GM19372 (cell line): ENCODE data around the gene PEF1.

Experiments
- ATAC-seq: cut with Tn5 transposase; IDR thresholded peaks from one replicate; pipeline ENCODE4 v1.9.1; 2021; ENCODE audit warnings: mild to moderate bottlenecking, low read depth, moderate library complexity; ENCODE audit not compliant: unreplicated experiment

Gene PEF1, protein sequence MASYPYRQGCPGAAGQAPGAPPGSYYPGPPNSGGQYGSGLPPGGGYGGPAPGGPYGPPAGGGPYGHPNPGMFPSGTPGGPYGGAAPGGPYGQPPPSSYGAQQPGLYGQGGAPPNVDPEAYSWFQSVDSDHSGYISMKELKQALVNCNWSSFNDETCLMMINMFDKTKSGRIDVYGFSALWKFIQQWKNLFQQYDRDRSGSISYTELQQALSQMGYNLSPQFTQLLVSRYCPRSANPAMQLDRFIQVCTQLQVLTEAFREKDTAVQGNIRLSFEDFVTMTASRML

DNA sequence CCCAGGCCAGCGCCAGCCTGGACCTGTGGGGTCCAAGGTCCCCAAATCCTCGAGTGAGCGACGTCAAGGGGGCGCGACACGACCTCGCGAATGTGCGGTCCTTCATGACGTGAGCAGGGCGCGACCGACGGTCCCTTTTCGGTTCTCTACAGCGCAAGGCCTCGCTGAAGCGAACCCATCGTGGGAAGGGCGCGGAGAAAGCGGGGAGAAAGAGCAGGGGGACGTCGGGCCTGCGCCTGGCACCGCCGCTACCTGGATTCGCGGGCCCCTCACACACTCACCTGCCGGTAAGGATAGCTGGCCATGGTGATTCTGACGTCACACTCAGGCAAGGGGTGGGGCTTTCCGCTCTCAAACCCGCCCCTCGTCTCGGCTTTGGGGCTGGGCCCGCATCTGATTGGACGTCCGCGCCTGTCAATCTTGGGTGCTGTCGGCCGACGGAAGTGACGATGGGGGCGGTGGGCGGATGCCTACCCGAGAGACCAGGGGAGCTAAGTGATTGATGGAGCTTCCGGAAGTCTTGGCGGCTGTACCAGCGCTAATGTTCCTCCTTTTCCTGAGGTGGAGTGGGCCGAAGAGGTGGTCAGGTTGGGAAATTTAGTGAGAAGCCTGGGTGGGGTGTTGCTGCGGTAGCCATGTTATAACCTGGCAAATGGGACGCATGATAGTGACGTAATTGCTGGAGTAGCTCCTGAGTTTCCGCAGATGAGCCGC is at the start of gene PEF1:
Gene PEF1, minus strand, starts transcription at position 317 of the 714 bp plus-strand sequence. Its CDS starts 12 bp downstream, at position 305.
- ATAC-seq = peak; percentile 88

DNA sequence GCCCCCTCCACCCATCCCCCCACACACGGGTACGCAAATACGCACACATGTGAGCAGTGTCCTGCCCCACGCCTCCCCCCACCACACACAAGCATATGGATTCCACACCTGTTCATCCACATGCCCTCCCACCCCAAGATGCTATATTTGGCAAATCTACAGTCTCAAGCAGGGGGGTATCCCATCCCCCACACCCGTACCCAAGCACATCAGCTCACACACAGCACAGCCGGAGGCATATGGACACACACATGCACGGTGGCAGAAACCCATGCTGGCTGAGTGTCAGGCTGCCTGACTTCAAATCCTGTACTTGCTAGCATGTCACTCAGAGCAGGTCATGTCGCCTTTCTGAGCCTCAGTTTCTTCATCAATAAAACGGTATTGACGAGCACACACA is 48.6 kb upstream of the PEF1 start:
- no peak for ATAC-seq

DNA sequence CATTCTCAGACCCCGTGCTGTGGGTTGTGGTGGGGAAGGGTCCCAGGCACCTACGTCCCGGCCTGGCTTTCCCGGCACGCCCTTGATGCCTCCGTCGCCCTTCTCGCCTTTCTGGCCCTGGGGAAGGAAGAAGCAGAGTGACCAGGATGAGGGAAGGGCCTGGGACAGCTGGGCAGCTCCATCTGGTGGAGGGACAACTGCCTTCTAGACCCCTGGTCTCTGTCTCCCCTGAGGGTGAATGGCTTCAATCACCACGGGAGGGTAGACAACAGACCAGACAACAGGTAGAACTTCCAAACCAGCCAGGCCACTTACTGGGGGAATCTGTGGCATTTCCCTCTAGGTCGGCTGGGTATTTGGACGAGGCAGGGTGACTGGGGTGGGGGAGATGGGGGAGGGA is 47.3 kb upstream of the PEF1 start:
- no peak for ATAC-seq

DNA sequence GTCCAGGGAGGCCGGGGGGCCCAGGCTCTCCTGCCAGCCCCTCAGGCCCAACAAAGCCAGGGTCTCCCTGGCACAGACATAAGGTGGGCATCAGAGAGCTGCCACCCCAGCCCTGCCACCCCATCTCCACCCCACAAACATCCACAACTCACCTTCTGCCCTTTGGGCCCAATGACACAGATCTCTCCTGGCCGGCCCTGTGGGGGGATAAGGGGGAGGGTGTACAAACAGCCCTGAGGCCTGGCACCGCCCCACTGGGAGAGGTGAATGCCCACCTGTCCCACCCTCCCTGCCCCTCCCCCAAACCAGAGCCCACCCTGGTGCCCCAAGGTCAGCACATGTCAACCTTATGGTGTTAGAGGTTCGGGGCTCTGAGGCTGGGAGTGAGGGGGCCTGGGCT is 46.8 kb upstream of the PEF1 start:
- no peak for ATAC-seq

DNA sequence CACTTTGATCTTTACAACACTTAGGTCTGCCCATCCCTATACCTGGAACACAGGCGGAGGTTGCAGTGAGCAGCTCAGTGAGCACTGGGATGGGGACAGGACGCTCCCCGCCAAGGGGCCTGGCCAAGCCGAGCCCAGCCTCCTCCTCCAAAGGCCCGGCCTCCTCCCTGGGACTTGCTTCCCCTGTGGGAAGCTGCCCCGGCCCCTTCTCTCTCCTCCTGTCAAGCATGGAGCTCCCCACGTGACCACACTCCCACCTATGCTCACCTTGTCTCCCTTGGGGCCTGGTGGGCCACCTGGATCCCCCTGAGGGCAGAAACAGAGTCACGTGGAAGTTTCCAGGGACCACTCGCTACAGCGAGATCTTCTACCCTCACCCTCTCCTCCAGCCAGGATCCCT is 46.2 kb upstream of the PEF1 start:
- ATAC-seq = no peak

DNA sequence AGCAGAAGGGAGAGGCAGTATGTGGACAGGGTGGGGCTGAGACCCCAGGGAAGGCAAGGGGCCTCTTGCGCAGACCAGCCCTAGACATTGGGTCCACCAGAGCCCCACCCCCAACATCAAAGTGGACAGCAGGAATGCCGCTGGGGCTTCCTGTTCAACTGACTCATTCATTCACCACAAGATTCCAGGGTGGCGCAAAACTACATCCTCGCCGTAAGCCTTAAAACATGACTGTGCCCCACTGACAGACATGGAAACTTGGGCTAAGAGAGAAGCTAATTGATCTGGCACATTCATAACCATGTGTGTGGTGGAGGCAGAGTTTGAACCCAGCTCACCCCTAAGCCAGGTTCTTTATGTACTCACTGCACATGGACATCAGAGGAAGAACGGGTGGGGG is 45.2 kb upstream of the PEF1 start:
- no peak for ATAC-seq

DNA sequence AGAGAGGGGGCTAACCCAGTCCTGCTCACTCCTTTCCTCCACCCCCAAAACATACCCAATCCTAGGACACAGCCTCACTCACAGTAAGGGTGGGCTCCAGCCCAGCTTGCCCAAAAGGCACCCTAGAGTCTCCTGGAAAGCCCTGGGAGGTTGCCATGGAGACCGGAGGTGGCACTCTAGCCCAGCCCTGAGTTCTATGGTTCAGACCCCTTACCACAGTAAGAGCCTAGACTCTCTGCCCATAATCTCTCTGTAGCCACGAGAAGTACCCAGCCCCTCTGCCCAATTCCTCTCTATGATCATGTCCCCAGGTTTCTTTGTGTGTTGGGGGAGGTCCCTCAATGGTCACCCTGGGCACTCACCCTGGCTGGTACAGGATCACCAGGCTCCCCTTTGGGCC is 44.7 kb upstream of the PEF1 start:
- no peak for ATAC-seq

DNA sequence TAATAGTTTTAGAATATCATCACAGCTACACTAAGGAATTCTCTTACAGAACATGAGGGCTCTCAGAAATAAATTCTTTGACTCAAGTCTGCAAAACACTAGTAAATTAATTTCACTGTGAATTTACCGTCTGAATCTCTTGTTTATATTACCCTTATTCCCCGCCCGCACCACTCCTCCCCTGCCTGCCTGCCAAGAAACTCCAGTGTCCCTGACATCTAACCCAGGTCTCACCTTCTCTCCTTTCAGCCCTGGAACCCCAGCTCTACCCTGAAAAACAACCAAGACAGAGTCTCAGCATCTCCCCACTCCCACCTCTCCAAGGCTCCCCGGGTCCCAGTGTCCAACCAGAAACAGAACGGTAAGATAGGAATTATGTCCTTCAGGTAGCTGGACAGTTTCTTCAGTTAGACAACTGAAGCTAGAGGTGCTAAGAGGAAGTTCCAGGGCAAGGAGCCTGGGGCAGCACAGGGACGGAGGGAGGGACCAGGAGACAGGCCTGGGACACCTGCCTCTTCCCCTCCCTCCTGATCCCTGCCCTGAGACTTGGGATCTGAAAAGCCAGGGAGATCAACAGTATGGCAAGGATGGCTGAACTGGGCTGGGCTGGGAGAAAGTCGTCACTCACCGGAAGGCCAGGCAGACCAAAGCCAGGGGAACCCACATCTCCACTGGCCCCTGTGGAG is 43.7 kb upstream of the PEF1 start:
- no peak for ATAC-seq

DNA sequence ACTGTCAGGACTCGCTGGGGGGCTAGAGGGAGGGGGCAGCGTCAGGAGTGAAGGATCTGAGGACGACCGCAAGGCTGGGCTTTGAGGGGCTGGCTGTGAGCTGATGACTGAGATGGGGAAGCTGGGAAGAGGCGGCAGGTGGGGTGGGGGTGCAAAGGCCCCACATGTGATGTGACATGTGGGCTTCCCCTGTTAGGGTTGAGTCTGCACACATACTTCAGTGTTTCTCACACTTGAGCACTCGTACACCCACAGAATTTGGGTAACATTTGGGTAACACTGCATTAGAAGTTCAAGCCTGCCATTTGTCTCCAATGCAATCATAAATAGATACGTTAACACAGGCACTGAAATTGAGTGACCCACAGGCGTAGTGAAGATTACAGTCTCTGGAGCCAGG is 42.9 kb upstream of the PEF1 start:
- ATAC-seq = no peak

DNA sequence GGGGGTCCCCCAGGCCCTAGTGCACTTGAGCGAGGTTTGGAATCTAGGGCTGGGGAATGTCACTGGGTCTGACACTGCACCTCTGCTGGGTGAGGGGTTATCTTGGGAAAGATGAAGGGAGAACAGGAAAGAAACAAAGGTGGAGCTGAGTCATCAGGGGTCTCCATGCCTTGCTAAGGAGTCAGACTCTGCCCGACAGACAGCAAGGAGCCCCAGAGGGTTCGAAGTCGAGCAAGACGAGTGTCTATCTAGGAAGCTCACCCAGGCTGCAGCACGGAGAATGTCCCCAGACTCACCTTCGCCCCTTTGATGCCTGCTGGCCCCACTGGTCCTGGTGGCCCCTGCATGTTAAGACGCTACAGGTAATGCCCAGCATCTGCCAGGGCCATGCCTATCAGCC is 41.1 kb upstream of the PEF1 start:
- ATAC-seq = no peak

DNA sequence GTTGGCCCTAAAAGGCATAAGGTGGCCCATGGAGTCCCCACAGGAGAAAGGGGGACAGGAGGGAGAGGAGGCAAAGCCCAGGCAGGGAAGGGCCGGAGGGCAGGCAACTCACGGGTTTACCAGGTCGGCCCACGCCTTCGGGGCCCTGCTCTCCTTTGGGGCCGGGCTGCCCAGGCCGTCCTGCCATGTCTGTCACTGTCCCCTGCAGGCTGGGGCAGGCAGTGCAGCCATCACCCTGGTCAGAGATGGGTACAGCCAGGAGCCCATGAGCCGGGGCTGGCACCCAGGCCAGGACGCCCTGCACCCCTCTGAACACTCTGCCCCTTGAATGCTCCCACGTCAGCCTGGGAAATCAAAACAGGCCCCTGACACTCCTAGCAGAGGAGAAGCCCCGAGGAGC is 39.3 kb upstream of the PEF1 start:
- no peak for ATAC-seq

DNA sequence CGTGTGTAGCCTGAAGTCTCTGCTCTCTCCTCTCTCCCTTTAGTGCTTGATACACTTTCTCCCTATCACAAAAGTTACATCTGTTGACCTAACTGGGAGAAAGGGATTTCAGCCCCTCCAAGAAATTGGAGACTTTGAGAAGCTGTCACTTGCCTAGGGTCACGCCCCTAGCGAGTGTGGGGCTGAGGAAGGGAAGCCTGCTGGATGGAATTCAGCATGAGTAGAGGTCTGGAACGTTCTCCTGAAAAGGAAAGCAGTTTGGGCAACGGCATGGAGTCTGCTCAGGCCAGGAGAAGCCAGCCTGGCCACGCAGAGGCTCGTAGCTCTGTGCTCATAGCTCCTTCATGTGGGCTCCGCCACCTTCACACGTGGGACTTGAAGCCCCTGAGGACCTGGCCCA is 36.7 kb upstream of the PEF1 start:
- no peak for ATAC-seq

DNA sequence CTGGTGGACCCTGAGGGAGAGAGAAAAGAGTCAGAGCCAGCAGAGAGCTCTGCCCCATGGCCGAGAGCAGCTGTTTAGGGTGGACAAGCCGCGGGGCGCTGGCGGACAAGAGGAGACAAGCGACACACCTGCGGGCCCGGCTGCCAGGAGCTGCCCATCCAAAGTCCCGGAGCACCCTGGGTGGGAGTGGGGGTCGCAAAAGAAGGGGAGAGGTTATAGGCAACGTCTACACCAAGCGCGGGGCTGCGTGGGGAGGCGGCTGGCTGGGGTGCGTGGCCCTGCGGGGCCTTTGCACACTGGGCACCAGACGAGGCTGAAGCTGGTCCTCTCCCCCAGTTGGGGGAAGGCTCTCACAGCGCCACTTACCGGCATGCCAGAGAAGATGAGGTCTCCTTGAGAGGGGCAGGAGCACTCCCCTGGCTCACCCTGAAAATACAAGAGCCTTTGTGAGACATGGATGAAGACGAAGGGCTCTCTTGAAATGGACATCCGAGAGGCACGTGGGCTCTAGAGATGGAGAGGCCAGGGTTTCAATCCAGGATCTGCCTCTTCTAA is 35.1 kb upstream of the PEF1 start:
- no peak for ATAC-seq

DNA sequence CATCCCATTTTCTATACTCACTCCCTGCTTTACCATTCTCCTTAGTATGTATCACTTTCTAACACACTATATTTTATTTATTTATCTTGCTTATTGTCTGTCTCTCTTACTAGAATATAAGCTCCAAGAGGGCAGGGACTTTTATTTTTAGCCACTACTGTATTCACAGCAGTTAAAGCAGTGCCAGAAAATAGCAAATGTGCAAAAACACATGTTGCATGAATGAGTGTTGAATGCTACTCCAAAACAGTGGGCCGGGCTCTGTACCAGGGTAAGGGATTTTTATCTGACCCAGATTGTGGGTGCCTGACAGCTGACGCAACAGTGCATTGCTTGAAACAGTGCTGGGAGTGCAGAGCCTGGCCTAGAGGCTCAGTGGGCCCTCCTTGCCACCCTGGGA is 34.4 kb upstream of the PEF1 start:
- ATAC-seq = no peak

DNA sequence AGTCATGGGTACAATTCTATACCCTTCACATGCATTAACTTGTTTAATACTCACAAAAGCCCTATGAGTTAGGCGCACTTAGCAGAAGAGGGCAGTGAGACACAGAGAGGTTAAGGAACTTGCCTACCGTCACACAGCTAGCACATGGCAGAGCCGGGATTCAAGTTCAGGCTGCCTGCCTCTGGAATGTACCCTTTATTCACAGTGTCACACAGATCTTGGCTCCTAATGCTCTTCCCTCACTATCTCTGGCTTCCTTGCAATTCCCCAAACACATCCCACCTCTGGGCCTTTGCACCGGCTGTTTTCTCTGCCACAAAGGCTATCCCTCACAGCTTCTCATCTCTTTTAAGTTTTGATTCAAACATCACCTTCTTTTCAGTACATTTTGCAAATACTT is 34.0 kb upstream of the PEF1 start:
- ATAC-seq = no peak

DNA sequence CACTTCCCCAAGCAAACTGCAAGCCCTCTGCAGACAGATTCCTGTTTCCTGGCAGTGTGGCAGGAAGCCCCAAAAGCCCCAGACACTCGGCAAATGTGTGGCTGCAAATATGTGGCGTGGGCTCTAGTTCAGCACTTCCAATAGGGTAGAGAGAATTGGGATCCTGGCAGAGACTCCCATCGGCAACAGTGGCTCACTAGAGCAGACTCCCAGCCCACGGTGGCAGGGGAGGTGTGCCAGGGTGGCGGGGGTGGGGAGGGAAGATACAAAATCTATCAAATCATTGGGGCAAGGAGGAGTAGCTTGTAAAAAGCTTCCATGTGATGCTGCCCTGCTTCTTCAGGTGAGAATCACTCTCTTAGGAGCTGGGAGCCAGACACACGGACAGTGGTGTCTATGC is 33.3 kb upstream of the PEF1 start:
- ATAC-seq = no peak

DNA sequence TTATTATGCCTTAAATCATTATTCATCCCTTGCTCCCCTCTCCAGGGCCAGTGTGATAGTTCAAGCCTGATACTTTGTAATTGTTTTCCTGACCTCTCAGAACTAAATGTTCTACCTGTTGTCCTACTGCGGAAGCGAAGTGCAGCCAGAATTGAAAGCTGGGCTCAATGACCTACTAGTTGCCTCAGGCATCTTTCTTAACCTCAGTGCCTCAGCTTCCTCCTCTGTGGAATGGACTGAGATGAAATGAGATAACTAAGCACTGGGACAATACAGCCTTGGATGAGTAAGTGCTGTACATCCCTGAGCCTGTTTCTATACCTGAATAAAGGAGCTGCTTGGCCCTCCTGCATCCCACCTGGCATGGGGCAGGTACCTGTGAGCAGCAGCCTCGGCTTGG is 32.7 kb upstream of the PEF1 start:
- ATAC-seq = no peak

DNA sequence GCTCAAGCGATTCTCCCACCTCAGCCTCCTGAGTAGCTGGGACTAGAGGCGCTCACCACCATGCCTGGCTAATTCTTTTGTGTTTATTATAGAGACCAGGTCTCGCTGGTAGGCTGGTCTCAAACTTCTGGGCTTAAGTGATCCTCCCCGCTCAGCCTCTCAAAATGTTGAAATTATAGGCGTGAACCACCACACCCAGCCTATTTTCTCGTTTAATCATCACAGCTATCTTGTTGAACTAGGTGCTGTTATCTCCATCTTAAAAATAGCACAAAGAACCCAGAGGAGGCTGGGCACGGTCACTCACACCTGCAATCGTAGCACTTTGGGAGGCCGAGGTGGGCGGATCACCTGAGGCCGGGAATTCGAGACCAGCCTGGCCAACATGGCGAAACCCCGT is 31.1 kb upstream of the PEF1 start:
- ATAC-seq = no peak

DNA sequence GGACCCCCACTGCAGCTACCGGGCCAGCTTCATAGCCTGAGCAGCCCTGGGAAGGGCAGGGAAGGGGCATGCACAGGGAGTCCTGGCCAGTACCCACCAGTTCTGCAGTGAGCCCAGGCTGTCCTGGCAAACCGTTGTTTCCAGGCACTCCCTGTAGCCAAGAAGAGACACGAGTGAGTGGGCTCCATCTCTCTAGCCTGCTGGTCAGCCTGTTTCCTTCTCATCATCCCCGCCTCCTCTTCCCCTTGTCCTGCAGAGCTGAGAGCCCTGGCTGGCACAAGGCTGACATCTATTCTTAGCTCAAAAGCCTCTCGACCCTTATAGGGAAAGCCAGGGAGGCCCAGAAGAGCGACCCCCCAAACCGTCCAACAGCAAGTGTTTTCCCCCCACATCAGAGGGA is 30.5 kb upstream of the PEF1 start:
- ATAC-seq = no peak

DNA sequence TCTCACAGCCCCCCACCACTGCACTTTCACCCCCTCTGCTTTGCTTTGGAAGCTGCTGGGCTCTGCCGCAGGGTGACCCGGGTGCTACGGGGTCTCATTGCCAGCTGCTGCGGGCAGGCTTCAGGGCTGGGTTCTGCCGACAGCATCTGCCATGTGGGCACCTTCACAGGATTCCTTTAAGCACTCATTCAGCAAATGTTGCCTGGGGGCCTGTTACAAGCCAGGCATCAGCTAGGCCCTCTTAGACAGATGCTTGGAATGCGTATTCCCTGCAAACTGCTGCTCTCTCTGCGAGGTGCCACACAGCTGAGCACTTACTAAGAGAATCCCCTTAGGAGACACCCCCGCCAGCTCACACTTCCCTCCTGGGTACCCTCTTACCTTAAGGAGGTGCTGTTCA is 29.9 kb upstream of the PEF1 start:
- no peak for ATAC-seq

DNA sequence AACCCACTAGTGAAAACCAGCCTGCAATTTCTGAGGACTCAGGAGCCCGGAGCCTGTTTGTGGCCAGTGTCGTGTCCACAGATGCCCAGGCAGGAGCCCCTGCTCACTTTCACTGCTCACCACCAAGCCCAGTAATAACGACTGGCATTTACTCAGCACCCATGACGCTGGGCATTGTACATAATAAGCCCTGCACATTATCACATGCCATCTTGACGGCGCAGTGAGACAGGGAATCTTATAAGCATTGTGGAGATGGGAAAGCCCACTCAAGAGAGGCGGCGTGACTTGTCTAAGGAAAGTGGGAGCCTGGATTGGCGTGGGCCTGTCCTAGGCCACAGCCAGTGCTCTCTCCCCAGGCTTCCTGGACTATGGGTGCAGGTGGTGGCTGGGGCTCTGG is 28.8 kb upstream of the PEF1 start:
- no peak for ATAC-seq

DNA sequence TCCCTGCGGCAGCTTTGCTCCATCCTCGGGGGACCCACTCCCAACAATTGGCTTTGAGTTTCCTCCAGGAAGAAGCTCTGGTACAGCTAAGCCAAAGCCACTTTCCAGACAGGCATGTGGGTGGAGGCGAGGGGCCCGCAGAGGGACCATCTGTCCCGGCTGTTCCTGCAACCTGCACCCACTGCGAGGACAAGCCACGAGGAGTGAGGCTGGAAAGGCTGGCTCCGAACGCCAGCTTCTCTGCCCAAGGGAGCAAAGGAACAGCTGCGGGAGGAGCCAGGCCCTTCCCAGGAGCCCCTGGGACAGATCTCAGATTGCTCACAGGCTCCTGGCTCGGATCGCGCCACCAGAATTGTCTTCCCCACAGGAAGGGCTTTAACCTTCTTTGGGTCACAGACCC is 28.3 kb upstream of the PEF1 start:
- ATAC-seq = no peak
